HG02884 (cell line): ENCODE measurements around the gene CFAP210.

Experiments
- ATAC-seq: cut with Tn5 transposase; IDR thresholded peaks from one replicate; pipeline ENCODE4 v1.9.1; 2021; ENCODE audit warnings: mild to moderate bottlenecking, moderate library complexity; ENCODE audit not compliant: unreplicated experiment

The CFAP210 gene, protein sequence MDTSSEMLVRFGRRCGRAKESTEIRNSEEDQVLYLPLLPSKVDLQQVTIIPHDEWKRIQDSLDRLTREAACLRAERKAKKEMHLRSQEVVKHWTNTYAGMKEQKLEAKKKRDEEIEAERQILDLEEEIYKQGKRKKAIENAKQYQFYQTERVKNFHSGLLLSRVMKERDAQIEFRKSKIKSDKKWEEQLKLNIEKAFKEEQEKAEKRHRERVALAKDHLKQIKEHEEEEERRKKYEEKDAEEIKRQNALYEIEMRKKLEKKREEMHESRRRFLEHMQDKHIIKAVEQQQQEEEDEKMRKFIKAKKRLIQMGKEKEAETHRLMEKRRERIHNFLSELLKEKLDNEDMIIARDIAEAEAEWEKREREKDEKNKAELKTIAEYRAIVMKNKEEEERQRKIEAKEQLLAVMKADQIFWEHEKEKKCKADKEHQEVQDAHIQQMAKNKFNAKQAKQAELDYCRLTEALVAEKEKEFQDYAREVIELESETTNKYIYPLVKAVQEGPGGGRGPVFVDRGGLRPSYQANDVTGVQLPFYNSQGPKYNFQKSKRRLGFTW

DNA sequence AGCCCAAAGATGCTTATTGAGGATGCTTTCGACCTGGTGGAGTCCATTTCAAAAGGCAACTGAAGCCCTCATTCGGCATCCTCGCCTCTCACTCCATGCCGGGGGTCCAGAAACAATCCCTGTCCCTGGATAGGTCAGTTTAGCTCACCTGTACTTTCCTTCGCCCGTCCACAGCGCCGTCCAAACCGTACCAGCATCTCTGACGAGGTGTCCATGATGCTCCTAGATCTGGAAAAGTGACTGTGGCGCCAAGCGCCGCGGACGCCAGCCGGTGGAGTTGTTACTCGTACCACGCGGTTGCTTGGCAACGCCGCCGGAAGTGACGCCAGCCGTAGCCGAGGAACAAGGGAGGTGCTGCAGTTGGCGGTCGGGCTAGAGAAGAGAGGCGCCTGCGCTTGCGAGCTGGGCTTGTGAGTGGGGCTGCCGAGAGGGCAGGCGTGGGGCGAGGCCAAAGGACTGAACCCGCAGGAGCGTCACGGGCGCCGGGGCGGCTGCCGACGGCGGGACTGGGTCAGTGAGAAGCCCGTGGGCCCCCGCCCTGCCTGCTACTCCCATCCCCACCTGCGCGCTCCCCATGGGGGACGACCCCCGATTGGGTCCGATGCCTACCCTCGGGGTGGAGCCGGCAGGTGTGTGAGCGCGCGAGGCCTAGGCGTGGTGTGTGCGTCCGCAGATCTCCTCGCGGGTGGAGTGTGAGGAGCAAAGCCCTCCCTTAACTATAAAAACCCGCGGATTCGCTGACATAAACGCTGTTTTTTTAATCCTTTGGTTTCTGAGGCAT lies at the start of gene CFAP210, which contains the start of gene PHOSPHO2:
CFAP210 (minus strand) TSS at position 293 of the 781 bp plus-strand sequence; CDS start at position 215, 78 bp downstream.
PHOSPHO2 (plus strand) TSS at position 357 of the 781 bp plus-strand sequence. CDS start 6,503 bp downstream, outside the sequence.
- ATAC-seq, result peak; percentile 99

DNA sequence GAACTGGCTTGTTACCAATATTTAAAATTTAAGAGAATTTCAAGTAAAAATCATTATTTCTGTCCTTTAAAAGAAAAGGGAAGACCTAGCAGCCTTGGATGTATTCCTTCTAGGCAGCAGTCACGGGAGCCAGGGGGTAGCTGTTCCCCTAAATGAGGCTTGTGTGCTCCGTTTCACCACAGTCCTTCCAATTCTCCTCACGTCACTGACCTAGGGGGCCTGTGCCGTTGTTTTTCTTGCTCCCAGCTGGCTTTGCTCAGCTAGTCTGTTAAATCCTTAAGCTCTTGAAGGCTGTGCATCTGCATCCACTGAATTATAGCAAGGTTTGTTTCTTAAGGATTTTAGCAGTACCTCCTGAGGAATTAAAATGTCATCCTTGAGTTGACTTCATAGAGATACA lies 49.3 kb upstream of the CFAP210 start:
- no peak for ATAC-seq

DNA sequence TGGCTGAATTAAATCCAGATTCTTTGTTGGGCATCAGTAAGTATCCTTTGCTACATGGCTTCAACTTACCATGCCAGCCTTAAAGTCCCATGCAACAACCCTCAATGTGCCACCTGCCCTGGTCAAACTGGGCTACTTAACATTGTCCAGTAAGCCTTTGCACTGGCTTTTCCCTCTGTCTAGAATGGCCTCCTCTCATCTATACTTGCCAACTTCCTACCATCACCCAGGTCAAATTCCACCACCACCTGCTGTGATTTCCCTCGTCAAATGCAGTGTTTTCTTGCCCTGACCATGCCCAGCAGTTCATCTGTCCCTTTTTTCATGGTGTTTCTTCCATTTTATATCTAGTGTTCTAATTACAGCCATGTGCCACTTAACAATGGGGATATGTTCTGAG lies 45.1 kb upstream of the CFAP210 start:
- no peak for ATAC-seq

DNA sequence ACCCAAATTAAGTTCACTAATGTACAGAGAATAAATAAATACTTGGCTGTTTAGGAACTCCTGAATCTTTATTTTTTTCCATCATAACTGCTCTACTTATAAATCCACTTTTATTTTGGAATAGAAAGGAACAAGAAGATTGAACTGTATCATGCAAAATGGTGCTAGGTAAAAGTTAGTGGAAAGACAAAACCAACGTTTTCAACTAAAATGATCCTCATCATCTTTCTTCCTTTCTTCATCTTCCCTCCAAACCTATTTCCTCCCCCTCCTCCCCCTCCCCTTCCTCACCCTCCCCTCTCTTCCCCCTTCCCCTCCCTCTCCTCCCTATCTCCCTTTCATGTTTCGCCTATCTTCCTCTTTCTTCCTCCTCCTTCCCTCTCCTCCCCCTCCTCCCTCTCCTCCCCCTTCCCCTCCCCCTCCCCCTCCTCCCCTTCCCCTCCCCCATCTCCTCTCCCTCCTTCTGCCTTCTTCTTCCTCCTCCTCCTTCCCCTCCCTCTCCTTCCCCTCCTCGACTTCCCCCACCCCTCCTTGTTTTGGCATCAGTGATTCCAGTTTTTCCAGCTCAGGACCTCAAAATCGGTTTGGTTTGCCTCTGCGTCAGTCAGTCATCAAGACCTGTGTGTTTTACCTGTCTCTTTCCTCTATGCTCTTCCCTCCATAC lies 44.5 kb upstream of the CFAP210 start:
- ATAC-seq, result no peak

DNA sequence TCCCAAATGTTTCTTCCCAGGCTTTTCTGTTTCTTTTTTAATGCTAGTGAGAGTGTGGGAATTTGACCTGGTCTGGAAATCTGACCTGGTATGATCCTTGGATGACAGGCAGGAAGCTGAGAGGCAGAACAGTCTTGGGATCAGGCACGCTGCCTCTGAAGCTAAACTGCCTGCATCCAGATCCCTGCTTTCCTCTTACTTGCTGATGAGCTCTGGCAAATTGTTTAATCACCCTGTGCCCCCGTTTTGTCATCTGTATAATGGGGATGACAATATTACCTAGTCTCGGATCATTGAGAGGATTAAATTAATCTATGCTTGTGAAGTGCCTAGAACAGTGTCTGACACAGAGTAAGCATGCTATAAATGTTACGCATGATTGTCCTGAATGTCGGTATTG lies 42.7 kb upstream of the CFAP210 start:
- ATAC-seq, result no peak

DNA sequence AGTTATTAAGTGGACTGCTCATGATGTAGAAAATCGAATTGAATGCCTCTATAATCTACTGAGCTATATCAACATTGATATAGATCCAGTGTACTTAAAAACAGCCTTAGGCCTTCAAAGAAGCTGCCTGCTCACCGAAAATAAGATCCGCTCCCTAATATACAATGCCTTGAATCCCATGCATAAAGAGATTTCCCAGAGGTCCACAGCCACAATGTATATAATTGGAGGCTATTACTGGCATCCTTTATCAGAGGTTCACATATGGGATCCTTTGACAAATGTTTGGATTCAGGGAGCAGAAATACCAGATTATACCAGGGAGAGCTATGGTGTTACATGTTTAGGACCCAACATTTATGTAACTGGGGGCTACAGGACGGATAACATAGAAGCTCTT lies 41.4 kb upstream of the CFAP210 start:
- ATAC-seq, result no peak

DNA sequence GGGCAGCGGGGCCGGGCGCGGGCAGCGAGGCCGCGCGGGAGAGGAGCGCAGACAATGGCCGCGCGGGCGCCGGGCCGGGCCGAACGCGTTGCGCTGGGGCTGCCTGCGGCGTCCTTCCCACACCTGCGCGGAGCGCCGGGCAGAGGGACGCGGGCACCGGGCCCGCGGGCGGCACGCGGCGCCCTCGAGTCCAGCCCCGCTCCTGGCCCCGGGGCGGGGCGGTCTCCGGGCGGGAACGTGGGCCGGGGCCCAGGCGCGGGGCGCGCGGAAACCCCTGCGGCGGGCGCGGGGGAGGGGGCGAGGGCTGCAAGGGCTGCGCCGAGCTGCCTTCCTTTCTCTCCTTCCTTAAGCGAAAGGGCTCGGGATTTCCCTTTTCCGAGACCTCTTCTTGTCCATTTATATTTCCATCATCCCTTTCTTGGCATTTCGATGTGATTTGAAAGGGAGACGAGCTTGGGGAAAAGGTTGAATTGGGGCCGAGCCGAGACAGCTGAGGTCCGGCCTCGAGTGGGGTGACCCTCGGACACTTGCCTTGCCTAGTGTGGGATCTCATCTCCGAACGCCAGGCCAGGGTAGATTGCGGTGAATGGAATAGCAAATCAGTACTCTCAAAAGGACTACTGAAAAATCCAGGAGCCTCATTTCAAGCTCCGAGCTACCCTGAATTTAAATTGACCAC lies 40.1 kb upstream of the CFAP210 start:
- ATAC-seq, result peak; percentile 31

DNA sequence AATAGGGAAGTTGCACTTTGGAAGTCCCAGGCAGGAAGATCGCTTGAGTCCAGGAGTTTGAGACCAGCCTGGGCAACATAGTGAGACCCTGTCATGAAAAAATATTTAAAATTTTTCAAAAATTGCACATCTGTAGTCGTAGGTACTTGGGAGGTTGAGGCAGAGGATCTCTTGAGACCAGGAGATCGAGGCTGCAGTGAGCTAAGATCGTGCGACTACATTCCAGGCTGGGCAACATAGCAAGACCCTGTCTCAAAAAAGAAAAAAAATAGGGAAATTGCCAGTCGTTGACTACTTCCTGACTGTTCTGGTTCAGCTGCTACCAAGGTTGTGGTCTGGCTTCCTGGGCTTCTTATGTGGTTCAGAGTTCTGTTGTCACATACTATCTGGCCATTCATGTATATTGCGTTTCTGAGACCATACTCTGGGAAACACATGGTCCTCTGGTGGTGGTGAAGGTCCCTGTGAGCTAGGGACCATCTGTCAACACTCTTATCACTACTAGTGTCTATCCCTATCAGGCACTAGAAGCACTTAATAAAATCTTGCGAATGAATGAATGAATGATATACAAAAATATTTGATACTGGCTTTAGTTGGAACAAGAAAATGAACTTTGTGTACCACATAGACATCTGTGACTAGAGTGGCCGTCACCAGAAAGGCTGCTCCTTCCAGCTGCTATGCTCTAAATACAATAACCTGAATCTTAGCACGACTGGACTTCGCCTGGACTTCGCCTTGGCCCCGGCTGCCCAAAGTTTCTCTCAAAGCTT lies 38.6 kb upstream of the CFAP210 start:
- ATAC-seq, result no peak

DNA sequence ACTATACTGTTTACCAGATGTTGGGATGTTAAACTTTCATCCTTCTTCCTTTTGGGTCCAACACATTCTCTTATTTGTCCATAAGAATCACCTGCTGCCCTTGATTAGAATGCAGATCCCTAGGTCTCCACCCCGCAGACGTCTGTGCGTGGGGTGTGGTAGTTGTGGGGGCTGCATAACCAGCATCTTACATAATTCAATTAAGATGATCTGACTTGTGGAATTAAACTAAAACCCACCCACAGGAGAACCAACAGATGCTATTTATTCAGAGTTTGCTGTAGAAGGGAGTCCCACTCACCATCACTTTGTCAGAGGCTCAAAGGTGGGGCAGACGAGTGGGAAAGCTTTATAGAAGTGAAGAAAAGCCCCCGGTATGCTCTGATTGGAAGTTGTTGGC lies 37.9 kb upstream of the CFAP210 start:
- no peak for ATAC-seq

DNA sequence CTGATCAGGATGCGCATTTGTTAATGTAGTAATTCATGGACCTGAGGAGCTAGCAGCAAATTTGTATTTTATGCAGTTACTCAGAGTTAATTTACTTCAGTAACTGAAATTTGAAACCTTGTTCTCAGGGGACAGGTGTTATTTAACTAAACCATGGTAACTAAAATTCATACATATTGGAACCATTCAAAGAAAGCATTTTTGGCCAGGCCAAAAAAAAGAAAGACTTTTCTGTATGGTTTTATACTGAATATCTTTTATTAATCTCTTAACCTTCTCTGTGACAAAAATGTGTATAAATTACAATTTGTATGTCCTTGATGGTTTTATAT lies 35.0 kb upstream of the CFAP210 start:
- no peak for ATAC-seq

DNA sequence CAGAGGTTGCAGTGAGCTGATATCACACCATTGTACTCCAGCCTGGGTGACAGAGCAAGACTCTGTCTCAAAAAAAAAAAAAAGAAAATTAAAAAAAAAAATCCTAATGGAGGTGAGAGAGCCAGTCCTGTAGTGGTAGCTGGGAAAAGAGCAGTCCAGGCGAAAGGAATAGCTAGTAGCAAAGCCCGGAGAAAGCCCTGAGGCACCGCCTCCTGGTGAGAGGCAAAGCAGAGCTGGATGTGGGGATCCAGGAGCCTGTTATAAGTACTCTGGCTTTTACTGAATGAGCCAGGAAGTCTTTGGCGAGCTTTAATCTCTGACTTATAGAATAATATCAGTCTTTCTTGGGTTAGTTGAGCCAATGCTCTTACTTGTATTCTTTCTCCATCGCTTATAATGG lies 32.9 kb upstream of the CFAP210 start:
- ATAC-seq, result no peak

DNA sequence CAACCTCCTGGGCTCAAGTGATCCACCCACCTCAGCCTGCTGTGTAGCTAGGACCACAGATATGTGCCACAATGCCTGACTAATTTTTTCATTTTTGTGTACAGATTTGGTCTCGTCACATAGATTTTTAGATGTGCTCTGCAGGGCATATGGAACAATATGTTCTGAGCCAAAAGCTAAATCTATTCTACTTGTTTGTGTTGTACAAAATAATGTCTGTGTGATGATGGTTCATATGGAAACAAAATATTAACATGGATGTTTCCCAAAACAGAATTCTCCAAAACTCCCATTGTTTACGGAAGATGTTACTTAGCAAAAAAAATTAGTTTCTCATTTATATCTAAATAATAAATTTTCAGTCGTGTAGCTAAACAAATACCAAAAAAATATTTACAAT lies 26.8 kb upstream of the CFAP210 start:
- no peak for ATAC-seq

DNA sequence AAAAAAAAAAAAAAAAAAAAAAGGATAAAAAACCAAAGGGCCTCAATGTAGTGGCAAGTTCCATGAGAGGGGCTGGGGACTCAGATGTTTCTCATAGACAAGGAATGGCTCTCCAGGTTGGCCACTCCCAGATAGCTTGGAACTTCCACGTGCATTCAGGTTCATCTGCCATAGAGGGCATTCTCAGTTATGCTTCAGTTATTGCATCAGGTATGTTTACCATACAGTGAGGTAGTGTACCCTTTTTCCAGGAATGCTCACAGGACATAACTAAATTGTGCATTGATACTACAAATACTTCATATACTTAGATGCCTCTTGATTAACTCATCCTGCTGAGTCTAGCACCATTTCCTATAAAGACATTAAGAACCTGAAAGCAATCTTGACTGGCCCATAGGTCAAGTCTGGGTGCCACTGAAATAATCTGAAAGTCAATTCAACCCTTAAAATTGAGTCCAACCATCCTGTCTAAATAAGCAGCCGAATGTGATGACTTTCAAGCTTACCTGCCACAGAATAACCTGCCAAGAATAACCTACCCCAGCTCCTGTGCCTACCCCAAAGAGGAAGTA lies 24.8 kb upstream of the CFAP210 start:
- ATAC-seq, result no peak

DNA sequence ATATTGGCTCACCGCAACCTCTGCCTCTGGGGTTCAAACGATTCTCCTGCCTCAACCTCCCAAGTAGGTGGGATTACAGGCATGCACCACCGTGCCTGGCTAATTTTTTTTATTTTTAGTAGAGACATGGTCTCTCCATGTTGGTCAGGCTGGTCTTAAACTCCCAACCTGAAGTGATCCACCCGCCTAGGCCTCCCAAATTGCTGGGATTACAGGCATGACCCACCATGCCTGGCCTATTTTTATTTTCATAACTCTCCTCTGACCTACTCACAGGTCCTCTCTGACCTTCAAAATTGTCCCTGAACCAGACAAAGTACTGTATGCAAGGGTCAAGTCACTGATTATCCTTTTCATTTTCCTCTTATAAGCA lies 23.5 kb upstream of the CFAP210 start:
- ATAC-seq, result no peak

DNA sequence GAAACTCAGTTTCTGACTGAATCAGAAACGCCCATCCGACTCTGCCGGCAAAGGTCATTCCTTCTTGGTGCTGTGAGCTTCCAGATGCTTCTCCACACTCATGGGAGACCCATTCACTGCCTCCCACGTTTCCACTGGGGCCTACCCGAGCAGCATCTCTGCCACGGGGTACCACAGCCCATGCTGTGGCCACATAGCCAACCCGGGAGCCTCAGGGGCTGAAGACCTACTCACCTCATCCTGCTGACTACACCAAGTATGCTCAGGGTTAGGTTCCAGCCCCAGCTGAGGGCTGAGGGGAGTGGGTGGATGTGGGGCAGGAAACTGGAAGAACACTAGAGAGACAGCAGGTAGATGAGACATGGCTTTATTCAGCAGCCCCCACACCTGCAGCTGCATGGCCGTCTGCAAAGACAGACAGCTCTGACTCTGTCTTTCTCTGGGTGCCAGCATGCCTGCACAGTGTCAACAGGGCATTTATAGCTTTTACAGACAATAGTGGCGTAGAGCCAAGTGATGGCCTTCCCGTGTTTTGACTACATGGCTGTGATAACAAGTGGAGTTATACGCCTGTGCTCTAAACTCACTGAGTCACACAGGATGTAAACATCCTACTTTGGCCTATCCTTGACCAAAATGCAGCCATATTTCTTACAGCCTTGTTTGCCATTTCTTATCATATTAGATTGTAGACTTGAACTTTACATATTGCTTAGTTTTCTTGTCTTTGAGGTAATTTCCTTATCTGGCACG lies 22.9 kb upstream of the CFAP210 start:
- no peak for ATAC-seq

DNA sequence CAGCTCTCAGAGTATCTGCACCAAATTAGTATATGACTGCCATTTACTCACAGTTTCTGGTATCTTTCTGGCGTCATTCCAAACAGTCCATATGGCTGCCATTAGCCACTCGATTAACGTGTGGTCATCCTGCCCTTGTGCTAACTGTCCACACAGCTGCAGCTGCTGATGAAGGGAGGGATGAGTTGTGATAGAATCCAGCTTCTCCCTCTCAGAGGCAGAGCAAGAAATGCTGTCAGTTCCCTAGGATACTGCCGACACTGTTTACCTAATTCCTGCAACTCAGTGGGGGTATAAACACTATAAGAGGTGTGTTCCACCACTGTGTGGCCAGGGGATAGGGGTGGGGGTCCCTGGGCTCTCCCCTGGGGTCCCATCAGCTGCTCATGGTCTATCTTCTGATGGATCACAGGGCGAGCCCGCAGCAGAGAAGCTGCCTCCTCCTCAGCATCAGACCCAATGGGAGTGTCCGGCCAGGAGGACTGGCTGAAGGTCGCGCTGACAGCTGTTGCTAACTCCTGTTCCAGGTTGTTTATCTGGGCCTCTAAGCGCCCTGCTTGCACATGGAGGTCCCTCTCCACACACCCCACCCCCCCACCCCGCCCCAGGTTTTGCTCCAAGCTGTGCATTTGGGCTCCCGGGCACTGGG lies 22.2 kb upstream of the CFAP210 start:
- ATAC-seq, result no peak

DNA sequence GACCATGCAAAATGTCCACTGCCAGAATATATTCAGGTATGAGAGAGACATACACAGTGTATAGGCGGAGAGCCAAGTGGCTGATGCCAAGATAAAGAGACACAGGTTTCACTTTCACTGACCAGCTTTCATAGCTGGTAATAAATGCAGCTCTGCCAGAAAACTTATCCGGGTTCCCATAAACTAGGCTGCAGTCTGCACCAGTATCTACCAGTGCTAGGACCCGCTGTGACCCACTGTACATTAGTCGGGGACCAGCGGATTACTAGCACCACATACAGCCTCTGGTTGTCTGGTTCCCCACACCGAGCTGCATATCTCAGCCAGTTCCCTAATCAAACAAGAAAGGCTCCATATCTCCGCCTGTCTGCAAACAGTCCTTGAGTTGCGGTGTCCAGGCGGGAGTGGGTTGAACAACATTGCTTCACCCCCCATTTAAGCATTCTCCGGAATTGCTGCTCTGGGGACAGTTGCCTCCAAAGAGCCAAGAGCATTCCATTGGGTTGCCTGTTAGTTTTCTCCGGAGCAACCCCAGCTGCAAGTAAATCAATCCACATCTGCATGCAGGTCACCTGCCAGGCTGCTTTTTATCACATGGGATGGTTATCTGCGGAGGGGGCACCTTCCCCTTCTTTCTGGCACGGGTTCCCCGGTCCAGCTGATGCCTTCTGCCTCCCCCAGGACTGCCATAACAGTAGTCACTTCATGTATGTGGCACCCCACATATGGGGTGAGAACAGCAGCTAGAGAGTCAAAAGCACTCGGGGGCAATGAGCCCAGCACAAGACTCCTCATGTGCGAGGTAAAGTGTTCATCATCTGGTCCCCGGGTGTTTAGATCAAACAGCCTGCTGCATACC lies 21.4 kb upstream of the CFAP210 start:
- ATAC-seq, result no peak

DNA sequence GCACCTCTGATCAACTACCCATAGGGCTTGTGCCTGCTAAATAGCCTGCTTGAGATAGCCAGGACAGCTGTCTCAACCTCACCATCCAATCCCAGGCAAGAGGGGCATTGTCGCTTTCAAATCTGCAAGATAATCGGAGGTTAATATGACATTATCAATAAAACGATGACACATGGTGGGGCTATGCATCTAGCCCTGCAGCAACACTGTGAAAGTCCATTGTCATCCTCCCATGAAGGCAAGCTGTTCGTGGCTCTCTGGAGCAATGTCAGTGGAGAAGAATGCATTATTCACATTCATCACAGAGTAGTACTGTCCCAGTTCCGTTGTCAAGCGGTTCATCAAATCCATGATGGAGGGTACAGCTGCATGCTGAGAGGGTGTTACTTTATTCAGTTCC lies 20.5 kb upstream of the CFAP210 start:
- ATAC-seq, result no peak
